Smooth muscle cell of bladder (primary cell): ENCODE data around the gene TYSND1. TPM values are rescaled to one million over a fixed set of nuclear protein-coding genes. Genes with fewer than 3 reads are reported as not detected.

Experiments used
- total RNA-seq: library from RNA; depleted of rRNA; stranded (reverse); fragments of >200 nt; gene quantifications from 2 replicates; pipeline ENCODE4 v1.2.3, GENCODE V29; 2014

Gene TYSND1, protein sequence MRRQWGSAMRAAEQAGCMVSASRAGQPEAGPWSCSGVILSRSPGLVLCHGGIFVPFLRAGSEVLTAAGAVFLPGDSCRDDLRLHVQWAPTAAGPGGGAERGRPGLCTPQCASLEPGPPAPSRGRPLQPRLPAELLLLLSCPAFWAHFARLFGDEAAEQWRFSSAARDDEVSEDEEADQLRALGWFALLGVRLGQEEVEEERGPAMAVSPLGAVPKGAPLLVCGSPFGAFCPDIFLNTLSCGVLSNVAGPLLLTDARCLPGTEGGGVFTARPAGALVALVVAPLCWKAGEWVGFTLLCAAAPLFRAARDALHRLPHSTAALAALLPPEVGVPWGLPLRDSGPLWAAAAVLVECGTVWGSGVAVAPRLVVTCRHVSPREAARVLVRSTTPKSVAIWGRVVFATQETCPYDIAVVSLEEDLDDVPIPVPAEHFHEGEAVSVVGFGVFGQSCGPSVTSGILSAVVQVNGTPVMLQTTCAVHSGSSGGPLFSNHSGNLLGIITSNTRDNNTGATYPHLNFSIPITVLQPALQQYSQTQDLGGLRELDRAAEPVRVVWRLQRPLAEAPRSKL
- total RNA-seq: 6.4 and 8.4 TPM in 2 replicates

DNA sequence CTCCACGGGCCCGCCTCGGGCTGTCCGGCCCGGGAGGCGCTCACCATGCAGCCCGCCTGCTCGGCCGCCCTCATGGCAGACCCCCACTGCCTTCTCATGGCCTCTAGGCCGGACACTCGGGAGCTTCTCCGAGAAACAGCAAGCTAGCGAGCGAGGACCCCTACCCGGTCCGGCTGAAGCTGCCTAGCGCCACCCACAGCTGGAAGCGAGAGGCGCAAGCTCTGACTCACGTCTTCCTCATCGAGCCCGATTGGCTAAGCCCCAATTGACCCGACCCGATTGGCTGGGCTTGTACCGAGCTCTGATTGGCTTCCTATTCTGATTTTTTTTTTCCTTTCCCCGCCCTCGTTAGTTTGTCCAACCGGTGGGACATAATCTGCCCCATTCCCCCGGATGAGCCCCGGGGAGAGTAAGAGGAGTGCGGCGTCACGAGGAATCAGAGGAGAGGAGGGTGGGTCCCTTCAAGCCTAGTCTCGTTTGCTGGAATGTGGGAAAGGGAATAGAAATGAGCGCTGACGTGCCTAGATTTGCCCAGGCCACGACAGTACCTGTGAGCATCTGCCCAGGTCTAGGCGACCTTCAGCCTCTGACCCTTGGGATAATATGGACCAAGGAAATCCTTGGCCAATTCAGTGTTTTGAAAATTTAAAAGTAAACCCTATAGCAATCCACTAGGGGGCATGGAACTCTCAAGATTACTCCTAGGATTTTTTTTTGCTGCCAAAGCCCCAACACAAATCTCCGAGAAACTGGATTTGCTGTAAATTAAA, at the start of gene TYSND1:
TYSND1 (minus strand) TSS at position 212 of the 770 bp plus-strand sequence; CDS start at position 98, 114 bp downstream.

DNA sequence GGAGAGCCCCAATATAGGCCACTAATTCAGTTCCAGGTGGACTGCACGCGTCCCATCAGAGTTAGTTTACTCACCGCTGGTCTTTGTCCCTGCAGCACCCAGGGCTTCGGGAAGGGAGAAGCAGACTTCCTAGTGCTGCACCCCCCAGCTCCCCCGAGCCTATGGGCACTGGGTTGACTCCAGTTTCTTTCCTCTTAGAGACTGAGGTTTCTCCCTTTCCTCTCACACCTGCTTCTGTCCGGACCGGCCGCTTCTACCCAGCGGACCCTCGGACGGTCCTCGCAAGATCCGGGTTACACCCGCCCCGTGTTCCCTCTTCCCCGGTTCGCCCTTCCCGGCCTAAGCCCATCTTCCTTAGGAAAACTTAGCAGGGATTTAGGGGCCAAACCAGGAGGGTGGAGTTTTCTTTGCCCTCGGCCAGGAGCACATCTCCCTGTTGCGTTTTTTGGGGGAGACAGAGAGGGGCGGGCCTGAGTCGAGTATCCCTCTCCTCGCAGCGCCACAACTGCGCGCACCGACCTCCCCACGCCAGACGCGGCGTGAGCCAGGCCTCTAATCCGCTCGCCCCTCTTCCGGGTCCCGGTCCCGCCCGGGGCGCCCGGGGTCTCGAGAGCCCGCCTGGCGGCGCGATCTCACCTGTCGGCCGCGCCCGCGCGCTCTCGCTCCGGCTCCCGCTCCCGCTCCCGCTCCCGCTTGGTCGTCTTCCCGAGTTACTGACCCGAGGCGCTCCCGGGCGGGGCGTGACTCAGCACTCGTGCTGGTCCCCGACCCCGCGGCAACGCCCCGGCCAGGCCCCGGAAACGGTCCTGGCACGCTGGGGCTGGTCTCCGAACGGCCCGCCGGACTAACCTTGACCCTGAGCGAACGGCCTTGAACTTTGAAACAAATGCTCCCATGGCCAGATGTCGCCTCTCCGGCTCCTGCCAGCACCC, 14.1 kb downstream of the TYSND1 start, which contains the start of gene AIFM2:
AIFM2 (minus strand) TSS at position 728 of the 932 bp plus-strand sequence. CDS start 8,741 bp downstream, outside the sequence.

Other genes with a start within 250 kb of the TYSND1 start
- gene MACROH2A2, start 93.9 kb downstream of the TYSND1 start, total RNA-seq: 5.8 and 9.2 TPM in 2 replicates
- 8.4 and 9.1 TPM in 2 replicates for gene AIFM2, start 13.9 kb downstream of the TYSND1 start, total RNA-seq
- 317 and 382 TPM in 2 replicates for gene SAR1A, start 23.8 kb upstream of the TYSND1 start, total RNA-seq
- gene PPA1, start 86.7 kb upstream of the TYSND1 start, total RNA-seq: 191 and 270 TPM in 2 replicates
- under 0.01 TPM in 1 of 2 replicates, not detected in the other for gene NPFFR1, start 137.3 kb upstream of the TYSND1 start, total RNA-seq
- gene LRRC20, start 235.9 kb upstream of the TYSND1 start, total RNA-seq: 3.1 and 5.2 TPM in 2 replicates